ENCODE data around the gene CEP295NL.

CEP295NL gene

DNA sequence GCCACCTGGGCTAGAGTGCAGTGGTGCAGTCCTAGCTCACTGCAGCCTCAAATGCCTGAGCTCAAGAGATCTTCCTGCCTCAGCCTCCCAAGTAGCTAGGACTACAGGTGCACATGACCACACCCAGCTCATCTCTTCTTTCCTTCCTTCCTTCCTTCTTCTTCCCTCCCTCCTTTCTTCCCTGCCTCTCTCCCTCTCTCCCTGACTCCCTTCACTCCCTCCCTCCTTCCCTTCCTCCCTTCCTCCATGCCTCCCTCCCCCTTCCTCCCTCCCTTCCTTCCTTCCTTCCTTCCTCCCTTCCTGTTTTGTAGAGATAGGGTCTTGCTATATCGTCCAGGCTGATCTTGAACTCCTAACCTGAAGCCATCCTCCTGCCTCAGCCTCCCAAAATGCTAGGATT lies 38.9 kb downstream of the CEP295NL start:
- no peak for DNase-seq (ENCODE audit: low spot score)

DNA sequence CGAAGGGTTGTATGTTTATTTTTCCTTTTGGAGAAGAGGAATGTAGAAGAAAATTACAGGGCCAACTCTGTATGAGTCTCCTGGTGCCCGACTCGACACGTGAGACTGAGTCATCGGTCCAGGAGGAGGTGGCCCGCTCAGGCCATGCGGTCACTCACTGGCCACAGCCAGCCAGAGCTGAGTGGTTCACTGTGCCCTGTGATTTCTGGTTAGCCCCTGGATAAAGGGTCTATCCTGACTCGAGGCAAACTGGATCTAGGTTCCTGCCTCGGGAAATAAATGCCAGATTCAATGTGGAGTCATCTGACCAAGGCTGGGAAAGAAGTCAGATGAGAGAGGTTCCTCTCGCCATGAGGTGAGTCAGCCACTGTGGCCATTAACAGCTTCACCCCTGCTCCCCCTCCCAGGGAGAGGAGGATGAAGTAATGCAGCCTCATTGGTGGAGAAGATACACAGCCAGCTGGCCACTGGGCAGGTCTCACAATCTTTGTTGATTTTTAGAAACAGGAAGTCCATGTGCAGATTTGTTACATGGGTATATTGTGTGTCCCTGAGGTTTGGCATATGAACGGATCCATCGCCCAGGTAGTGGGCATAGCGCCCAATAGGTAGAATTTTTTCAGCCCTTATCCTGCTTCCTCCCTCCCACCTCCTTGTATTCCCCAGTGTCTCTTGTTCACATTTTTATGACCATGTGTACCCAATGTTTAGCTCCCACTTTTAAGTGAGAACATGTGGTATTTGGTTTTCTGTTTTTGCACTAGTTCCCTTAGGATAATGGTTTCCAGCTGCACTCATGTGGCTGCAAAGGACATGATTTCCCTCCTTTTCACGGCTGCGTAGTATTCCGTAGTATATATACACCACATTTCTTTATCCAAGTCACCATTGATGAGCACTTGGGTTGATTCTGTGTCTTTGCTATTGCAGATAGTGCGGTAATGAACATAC lies 40.7 kb downstream of the CEP295NL start:
- no peak for DNase-seq (ENCODE audit: low spot score)

DNA sequence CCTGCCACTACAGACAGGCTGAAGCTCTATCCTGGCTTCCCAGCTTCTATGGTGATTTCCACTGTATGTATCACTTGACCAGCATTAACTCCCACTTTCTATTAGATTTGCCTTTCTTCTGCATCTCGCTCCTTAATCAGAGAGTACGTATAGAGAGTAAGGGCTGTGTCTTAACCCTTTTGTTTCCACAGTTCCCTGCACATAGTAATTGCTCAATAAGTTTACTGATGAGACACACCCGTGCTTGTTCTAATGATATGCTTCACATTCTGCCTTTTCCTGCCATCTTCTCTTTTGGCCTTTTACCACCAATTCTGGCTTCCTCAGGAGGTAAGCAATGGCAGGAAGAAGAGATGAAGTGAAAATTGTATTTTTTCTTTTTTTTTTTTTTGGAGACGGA lies 41.8 kb downstream of the CEP295NL start:
- DNase-seq (ENCODE audit: low spot score): no peak

DNA sequence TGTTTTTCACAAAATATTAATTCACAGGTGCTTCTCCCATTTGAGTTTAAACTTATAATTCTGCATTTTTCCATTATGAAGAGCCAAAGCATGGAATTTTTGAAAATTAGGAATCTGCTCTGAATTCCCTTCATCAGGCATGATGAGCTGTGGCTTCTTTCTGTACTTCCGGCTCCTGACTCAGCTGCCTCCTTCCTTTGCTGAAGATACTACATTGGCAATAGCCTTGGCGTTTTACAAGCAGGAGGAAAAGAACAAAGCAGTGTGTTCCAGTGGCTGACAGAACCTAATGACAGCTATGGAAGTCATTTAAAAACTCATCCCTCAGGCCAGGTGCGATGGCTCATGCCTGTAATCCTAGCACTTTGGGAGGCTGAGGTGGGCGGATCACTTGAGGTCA lies 44.0 kb downstream of the CEP295NL start:
- no peak for DNase-seq (ENCODE audit: low spot score)

DNA sequence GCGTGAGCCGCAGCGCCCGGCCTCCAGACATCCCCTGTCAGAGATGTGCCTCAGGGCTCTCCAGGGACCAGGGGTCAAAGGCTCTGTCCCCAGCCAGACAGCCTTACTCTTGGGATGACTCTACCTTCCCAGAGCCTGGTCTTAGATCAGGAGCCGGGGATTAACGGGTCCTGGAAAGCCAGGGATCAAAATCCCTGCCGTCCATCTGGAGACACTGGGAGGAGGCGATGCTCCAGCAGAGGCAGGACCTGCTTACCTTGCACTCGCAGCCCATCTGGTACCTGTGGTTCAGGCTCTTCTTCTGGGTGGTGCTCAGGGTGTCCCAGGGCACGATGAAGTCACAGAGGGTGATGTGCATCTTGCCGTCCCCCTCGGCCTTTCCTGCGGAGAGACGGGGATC lies 45.7 kb downstream of the CEP295NL start:
- DNase-seq (ENCODE audit: low spot score): no peak

DNA sequence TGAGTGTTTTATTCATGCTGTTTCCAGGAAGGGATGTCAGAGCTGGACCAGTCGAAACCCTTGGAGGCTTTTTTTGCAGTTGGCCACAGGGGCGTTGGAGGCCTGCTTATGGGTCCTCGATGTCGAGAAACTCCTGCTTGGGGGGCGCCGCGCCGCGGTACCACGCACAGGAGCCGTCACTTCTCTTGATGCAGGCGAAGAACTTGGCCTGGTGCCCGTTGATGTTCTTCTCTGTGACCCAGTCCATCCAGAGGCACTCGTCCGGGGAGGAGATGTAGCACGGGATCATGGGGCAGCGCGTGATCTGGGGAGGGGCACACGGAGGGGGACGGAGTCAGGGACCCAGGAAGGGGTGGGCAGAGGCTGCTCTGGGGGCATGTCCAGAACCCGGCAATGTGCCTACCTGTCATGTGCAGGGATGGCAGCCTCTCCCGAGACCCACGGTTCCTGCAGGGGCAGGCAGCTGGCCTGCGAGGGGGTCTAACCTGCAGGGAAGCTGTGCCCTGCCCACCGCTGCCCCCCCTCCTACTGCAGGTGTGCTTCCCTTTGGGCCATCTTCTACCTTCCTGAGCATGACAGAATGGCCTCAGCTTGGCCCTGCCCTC lies 47.3 kb downstream of the CEP295NL start:
- DNase-seq (ENCODE audit: low spot score): no peak

DNA sequence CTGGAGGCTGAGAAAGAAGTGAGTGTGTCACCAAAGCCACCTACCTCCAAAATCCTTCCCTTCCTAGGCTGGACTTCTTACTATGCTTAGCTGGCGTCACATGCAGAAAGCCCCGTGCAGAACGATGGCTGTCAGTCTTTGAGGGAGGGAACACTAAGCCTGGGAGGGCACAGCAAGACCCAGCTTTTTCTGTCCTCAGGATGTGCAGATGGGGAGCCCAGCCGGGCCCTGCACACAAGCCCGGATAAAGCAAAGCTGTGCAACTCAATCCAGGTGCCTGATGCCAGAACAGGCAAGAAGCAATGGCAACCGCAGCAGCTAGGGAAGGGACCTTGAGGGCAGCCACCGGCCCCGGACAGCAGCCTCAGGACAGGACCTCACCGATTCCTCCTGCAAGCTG lies 48.5 kb downstream of the CEP295NL start:
- no peak for DNase-seq (ENCODE audit: low spot score)

DNA sequence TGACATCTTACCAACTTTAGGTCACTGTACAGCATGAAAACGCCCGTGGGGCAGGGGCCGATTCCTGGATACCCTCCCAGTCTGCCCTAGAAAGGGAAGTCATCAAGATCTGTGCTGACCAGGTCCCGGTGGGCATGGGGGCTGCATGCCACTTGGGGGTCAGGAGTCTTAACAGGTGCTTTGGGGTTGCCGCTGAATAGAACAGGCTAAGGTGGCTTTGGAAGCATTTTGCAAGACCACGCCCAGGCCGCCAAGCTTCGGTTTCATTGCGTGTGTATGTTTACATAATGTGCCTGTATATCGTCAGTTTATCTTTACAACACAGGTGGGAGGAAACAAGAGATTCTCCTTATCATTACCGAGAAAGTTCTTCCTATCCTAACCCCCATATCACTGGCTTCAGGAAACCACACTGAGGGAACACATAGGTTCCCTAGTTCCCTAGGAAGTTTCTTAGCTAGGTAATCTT lies 49.0 kb downstream of the CEP295NL start:
- no peak for DNase-seq (ENCODE audit: low spot score)

DNA sequence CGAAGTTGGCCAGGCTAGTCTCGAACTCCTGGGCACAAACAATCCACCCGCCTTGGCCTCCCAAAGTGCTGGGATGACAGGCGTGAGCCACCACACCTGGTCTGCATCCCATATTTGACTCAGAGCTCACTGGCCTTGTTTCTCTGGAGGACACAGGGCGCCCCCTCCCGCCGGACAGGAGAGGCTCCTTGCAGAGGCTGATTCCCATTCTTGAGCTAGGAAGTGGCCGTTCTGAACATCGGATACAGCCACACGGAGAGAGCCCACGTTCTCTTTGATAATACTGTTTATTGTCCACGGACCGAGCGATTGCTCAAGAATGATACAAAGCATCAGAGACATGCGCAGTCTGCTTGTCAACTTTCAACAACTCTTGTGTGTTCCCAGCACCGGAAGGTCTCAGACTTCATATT lies 50.3 kb downstream of the CEP295NL start:
- DNase-seq (ENCODE audit: low spot score): no peak

DNA sequence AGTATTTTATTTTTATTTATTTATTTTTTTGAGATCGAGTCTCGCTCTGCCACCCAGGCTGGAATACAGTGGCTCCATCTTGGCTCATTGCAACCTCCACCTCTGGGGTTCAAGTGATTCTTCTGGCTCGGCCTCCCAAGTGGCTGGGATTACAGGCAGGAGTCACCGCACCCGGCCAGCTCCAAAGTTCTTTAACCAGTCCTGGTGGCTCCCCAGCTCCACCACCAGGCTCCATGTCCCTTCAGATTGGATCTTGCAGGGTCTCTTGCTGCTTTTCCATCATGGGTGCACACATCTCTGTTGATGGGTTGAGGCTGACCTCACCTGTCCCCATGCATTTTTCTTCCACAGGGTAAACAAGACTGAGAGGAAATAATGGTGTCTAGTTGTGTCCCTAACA lies 54.0 kb downstream of the CEP295NL start:
- no peak for DNase-seq (ENCODE audit: low spot score)

DNA sequence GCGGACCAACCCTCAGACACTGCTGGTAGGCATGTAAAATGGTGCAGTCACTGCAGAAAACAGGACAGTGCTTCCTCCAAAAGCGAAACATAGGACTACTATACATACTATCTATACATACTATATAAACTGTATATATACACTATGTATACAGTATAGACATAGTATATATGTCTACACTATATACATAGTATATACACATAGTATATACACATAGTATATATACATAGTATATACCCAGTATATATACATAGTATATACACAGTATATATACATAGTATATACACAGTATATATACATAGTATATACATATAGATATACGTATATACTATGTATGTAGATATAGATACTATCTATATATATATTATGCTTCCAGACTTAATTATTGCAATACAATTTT lies 55.9 kb downstream of the CEP295NL start:
- no peak for DNase-seq (ENCODE audit: low spot score)

DNA sequence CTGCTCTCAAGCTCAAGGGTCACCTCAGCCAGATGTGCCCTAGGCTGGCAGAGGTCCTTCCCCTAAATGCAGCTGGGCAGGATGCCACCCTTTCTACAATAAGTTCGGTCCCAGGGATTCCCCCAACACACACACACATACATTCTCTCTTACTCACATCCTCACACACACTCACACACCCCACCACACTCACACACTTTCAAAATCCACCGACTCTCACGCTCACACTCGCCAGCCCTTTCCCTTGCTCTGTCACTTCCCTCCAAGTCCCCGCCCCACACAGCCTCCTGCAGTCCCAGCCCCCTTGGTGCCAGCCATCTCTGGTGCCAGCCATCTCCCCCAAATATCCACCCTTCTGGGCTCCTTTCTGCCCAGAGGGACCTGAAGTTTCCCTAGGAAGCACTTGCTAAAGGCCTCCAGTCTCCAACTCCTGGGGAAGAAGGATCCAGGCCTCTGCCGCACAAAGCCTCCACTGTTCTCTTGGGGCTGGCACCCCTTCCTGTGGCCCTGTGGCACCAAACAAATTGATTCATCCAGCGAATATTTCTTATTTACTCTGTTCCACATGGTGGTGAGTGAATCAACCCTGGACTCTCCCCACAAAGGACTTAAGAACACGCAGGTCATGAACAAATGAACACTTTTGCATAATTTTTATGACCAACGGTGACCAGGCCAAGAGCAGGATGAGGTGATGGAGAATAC lies 58.5 kb downstream of the CEP295NL start:
- DNase-seq (ENCODE audit: low spot score): no peak

DNA sequence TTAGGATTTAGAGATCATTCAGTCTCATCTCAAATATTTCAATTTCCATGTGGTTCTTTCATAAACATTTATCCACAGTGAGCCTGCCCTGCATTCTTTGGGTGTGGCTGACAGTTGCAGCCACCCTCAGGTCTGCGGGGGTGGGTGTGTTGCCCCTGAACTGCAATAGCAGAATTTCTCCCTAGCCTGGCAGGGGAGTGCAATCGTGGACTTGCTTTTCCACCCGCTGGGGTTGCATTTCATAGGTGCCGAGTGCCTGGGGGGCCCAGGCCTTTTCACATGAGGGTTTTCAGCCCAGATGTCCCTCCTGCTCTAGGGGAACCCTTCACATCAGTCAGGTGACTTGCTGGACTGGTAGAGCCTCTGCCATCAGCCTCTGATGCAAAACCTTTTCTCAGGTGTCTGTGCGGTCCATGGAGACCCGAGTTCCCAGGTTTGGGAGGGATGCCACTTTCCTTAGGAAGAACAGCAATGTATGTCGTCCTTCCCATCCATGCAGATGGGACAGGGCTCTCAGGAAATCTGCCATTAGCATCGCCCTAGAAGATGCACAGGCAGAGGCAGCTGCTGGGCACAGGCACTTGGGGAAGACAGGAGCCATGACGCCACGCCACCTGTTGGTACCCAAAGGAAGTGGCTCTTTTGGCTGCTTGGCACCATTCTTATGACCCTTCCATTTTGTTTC lies 60.0 kb downstream of the CEP295NL start:
- peak; percentile 64 for DNase-seq (ENCODE audit: low spot score)

DNA sequence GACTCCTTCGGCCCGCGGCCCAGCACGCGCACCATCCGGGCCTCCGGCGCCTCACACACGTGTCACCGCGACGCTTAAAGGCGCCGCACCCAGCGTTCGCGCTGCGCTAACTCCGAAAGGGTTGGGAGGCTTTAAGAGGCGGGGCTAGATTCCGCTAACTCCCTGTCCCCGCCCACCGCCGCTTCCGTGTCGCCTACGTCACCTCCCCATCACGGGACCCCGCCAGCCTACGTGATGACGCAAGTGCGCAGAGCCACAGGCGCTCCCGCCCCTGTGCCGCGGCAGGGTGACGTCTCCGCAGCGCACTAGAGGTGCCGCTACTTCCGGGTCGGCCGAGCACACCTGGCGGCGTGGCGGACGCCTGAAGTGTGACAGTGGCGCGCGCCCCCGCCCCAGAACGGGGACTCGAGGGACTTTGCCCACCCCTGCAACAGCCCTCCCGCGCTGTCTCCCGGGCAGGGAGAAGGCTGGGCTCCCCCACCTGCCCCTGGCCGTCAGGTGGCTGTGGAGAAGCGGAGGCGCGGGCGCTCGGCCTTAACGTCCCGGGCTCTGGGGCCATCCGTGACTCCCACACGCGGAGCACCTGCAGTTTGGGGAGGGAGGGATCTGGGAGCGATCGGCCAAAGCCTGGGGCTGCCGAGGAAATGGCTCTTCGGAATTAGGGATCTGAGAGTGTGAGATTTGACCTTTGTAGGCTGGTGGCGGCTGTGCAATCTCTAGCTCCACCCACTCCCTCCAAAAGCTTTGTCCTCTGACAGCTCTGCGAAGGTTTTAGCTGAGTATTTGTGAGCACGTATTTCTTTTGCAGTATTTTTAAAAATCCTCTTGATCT lies 62.0 kb downstream of the CEP295NL start, which contains the start of gene USP36:
Gene USP36 (minus strand): TSS at position 35 of the 832 bp plus-strand sequence. CDS start 4,451 bp downstream, outside the sequence.
- DNase-seq (ENCODE audit: low spot score): peak; percentile 100
